ENCODE results near the gene GNAS. TPM values are rescaled to one million over a fixed set of nuclear protein-coding genes. Genes with fewer than 3 reads are reported as not detected.

GNAS gene
- total RNA-seq, 1 donor from 2014 or later: 2,003 TPM

DNA sequence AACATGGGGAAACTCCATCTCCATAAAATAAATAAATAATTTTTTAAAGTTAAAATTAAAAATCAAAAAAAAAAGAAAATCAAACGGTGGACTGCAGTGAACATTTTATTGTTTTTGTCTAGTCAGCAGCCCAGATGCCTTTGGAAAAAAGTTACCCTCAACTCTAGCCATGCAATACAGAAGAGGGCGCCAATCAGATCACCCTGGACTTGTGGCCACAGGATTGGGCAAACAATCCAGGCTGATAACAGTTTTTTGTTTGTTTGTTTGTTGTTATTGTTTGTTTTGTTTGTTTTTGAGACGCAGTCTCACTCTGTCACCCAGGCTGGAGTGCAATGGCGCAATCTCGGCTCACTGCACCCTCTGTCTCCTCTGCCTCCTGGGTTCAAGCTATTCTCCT is 98.1 kb downstream of the GNAS start:
- Histone ChIP-seq H3K36me3 (ENCODE audit: insufficient read depth, low read length) (no peaks in the 10 kb centered on the region), H3K27me3 (ENCODE audit: insufficient read depth, low read length) (no peaks in the 10 kb centered on the region), H3K4me1 (ENCODE audit: insufficient read depth, low read length) (no peaks in the 10 kb centered on the region), H3K4me2 (ENCODE audit: low read length) (no peak overlapping the region), H3K79me2 (ENCODE audit: insufficient read depth, low read length) (no peaks in the 10 kb centered on the region), H3K9ac (ENCODE audit: low read length) (no peak overlapping the region), H2AFZ (ENCODE audit: low read depth, low read length) (no peak overlapping the region), H4K20me1 (ENCODE audit: insufficient read depth, low read length) (no peaks in the 10 kb centered on the region), H3K27ac (ENCODE audit: low read depth, low read length) (no peak overlapping the region), H3K9me3 (ENCODE audit: insufficient read depth, low read depth, low read length) (no peaks in the 10 kb centered on the region), H3K4me3 (ENCODE audit: insufficient read depth, low read depth, low read length) (no peak overlapping the region)
- FAIRE-seq (no peak), DNase-seq (ENCODE audit: low read depth) (no peak)
- Mint-ChIP-seq H3K4me1 (ENCODE audit: low read depth, unreplicated experiment) (no peaks in the 10 kb centered on the region), H3K36me3 (ENCODE audit: low read depth, unreplicated experiment) (no peaks in the 10 kb centered on the region), H3K4me3 (ENCODE audit: unreplicated experiment) (no peak overlapping the region), H3K27me3 (ENCODE audit: low read depth, unreplicated experiment) (peaks cover 2% of the 10 kb centered on the region), H3K27ac (ENCODE audit: unreplicated experiment) (no peak overlapping the region), H3K9me3 (ENCODE audit: unreplicated experiment) (no peaks in the 10 kb centered on the region)
- TF ChIP-seq, protein P1, sequence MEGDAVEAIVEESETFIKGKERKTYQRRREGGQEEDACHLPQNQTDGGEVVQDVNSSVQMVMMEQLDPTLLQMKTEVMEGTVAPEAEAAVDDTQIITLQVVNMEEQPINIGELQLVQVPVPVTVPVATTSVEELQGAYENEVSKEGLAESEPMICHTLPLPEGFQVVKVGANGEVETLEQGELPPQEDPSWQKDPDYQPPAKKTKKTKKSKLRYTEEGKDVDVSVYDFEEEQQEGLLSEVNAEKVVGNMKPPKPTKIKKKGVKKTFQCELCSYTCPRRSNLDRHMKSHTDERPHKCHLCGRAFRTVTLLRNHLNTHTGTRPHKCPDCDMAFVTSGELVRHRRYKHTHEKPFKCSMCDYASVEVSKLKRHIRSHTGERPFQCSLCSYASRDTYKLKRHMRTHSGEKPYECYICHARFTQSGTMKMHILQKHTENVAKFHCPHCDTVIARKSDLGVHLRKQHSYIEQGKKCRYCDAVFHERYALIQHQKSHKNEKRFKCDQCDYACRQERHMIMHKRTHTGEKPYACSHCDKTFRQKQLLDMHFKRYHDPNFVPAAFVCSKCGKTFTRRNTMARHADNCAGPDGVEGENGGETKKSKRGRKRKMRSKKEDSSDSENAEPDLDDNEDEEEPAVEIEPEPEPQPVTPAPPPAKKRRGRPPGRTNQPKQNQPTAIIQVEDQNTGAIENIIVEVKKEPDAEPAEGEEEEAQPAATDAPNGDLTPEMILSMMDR (IDR thresholded peaks at IDR 0.05; ENCODE audit: insufficient read depth, low read depth, low read length): no peak
- TF ChIP-seq EZH2 (IDR thresholded peaks at IDR 0.05; ENCODE audit: insufficient read depth, low read length): no peak

DNA sequence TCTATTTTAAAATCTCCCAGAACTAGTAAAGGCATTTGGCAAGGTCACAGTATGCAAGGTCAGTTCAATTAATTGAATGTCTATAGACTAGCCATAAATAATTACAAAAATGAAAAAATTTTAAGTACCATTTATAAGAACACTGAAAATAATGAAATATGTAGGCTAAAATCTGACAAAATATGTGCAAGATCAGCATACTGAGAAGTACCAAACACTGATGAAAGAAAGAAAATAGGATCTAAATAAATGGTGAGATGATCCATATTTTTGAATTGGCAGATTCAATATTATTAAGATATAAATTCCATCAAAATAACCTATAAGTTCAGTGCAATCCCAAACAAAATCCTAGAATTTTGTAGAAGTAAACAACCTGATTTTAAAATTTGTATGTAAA is 100.5 kb downstream of the GNAS start:
- H3K9ac ChIP-seq (ENCODE audit: low read length): no peak overlapping the region
- H3K36me3 ChIP-seq (ENCODE audit: insufficient read depth, low read length): no peaks in the 10 kb centered on the region
- no peaks in the 10 kb centered on the region for H3K79me2 ChIP-seq (ENCODE audit: insufficient read depth, low read length)
- no peak for FAIRE-seq
- Mint-ChIP-seq H3K27me3 (ENCODE audit: low read depth, unreplicated experiment) (peaks cover 2% of the 10 kb centered on the region), H3K4me1 (ENCODE audit: low read depth, unreplicated experiment) (no peaks in the 10 kb centered on the region), H3K27ac (ENCODE audit: unreplicated experiment) (no peak overlapping the region), H3K9me3 (ENCODE audit: unreplicated experiment) (no peaks in the 10 kb centered on the region), H3K4me3 (ENCODE audit: unreplicated experiment) (no peak overlapping the region), H3K36me3 (ENCODE audit: low read depth, unreplicated experiment) (no peaks in the 10 kb centered on the region)
- H3K27me3 ChIP-seq (ENCODE audit: insufficient read depth, low read length): no peaks in the 10 kb centered on the region
- H2AFZ ChIP-seq (ENCODE audit: low read depth, low read length): no peak overlapping the region
- H3K9me3 ChIP-seq (ENCODE audit: insufficient read depth, low read depth, low read length): no peaks in the 10 kb centered on the region
- H3K4me3 ChIP-seq (ENCODE audit: insufficient read depth, low read depth, low read length): no peak overlapping the region
- H3K27ac ChIP-seq (ENCODE audit: low read depth, low read length): no peak overlapping the region
- TF ChIP-seq, protein P1 (IDR thresholded peaks at IDR 0.05; ENCODE audit: insufficient read depth, low read depth, low read length): no peak
- no peak for TF ChIP-seq EZH2 (IDR thresholded peaks at IDR 0.05; ENCODE audit: insufficient read depth, low read length)
- no peak for DNase-seq (ENCODE audit: low read depth)
- H4K20me1 ChIP-seq (ENCODE audit: insufficient read depth, low read length): no peaks in the 10 kb centered on the region
- H3K4me2 ChIP-seq (ENCODE audit: low read length): no peak overlapping the region
- H3K4me1 ChIP-seq (ENCODE audit: insufficient read depth, low read length): no peaks in the 10 kb centered on the region

DNA sequence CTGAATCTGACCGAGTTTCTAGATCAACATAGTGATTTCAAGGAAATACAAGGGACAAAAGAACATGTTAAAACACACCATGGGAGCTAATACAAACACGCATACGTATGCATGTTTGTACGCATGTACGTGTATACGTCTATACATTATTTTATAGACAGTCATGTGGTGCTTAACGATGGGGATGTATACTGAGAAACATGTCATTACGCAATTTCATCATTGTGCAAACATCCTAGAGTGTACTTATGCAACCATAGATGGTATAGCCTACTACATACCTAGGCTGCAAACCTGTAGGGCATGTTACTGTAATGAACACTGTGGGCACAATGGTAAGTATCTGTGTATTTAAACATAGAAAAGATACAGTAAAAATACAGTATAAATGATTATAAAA is 103.6 kb downstream of the GNAS start:
- Mint-ChIP-seq H3K9me3 (ENCODE audit: unreplicated experiment) (no peaks in the 10 kb centered on the region), H3K27me3 (ENCODE audit: low read depth, unreplicated experiment) (no peaks in the 10 kb centered on the region), H3K4me3 (ENCODE audit: unreplicated experiment) (no peak overlapping the region), H3K4me1 (ENCODE audit: low read depth, unreplicated experiment) (no peaks in the 10 kb centered on the region), H3K36me3 (ENCODE audit: low read depth, unreplicated experiment) (no peaks in the 10 kb centered on the region), H3K27ac (ENCODE audit: unreplicated experiment) (no peak overlapping the region)
- DNase-seq (ENCODE audit: low read depth): no peak
- H3K27ac ChIP-seq (ENCODE audit: low read depth, low read length): no peak overlapping the region
- no peak for FAIRE-seq
- H3K4me2 ChIP-seq (ENCODE audit: low read length): no peak overlapping the region
- no peak overlapping the region for H2AFZ ChIP-seq (ENCODE audit: low read depth, low read length)
- H3K4me3 ChIP-seq (ENCODE audit: insufficient read depth, low read depth, low read length): no peak overlapping the region
- TF ChIP-seq, protein P1 (IDR thresholded peaks at IDR 0.05; ENCODE audit: insufficient read depth, low read depth, low read length): no peak
- no peak for TF ChIP-seq EZH2 (IDR thresholded peaks at IDR 0.05; ENCODE audit: insufficient read depth, low read length)
- H4K20me1 ChIP-seq (ENCODE audit: insufficient read depth, low read length): no peaks in the 10 kb centered on the region
- no peak overlapping the region for H3K9ac ChIP-seq (ENCODE audit: low read length)
- H3K27me3 ChIP-seq (ENCODE audit: insufficient read depth, low read length): no peaks in the 10 kb centered on the region
- no peaks in the 10 kb centered on the region for H3K36me3 ChIP-seq (ENCODE audit: insufficient read depth, low read length)
- no peaks in the 10 kb centered on the region for H3K9me3 ChIP-seq (ENCODE audit: insufficient read depth, low read depth, low read length)
- no peaks in the 10 kb centered on the region for H3K4me1 ChIP-seq (ENCODE audit: insufficient read depth, low read length)
- no peaks in the 10 kb centered on the region for H3K79me2 ChIP-seq (ENCODE audit: insufficient read depth, low read length)
